CD4-positive, alpha-beta T cell treated with Interleukin-4 for 1 hour (primary cell): ENCODE results near the gene KLHL18.
"Not testable (repeated sequence)": the region's sequence is repeated elsewhere in the genome, so short reads cannot be mapped to it uniquely, and the experiment has no call there.

Source experiments
- DNase-seq, 2 donors: peaks; one replicate each; pipeline ENCODE4 v3.0.0-alpha.2; 2020 to 2022

KLHL18 gene

DNA sequence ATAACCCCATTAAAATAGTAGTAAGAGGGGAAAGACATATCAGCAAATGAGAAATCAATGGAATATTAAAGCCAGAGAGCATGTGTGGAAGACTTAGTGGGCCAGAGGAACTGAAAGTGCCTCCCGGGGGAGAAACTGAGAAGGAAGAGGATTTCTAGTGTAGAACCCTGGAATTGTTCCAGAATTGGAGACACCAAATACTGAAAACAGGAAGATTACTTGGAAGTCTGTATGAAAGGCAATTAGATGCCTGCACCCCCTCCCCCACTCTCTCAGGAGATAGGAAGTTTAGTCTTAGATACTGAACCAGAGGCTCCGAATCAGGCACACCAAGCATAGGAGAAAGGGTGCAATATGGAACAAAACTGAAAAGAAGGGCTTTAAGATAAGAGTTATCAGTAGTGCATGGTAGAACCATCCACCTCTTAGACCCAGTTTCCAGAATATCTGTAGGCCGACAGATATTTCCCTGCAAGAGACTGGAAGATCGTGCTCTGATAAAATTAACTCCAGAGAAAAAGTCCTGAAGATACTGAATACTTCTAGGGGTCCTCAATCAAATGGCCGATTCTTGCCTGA is 32.4 kb downstream of the KLHL18 start:
- DNase-seq, result no peak

DNA sequence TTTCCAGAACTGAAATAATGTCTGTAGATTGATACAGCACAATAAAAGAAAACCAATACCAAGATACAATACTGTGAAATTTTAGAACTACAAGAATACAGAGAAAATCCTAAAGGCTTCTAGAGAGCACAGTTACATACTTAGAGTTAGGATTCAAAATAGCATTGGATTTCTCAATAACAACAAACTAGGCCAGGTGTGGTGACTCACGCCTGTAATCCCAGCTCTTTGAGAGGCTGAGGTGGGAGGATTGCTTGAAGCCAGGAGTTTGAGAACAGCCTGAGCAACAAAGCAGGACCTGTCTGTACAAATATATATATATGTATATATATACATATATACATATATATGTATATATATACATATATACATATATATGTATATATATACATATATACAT is 33.4 kb downstream of the KLHL18 start:
- not testable (repeated sequence) for DNase-seq

DNA sequence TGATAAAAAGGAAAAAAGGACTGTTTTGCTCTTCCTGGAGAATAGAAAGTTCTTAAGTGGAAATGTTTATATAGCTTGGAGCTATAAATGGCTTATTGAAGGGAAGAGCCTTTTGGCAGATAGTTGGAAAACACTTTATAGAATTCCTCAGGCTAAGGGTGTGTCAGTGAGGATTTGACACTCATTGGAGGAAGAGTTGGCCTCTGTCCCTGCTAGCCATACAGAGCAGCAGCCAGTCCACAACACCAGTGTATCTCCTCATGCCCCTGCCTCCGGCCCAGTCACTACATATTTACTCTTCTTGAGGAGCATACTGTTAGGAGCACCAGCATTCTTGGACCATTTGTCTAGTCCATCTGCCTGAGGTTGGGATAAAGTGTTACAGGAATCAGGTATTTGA is 36.2 kb downstream of the KLHL18 start:
- DNase-seq, result no peak

DNA sequence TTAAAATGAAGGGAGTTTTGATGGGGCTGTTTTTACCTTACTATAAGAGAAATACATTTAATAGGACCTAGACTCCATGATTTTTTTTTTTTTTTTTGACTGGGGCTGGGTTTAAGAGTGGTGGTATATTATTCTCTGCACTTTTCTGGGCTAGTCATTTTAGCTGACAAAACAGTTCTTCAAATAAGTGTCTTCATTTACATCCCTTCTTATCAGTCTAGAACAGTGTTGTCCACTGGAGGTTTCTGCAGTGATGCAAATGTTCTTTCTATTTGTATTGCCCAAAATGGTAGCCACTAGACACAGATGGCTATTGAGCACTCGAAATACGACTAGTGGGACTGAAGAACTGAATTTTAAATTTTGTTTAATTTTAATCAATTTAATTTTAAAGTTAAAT is 37.2 kb downstream of the KLHL18 start:
- DNase-seq, result no peak

DNA sequence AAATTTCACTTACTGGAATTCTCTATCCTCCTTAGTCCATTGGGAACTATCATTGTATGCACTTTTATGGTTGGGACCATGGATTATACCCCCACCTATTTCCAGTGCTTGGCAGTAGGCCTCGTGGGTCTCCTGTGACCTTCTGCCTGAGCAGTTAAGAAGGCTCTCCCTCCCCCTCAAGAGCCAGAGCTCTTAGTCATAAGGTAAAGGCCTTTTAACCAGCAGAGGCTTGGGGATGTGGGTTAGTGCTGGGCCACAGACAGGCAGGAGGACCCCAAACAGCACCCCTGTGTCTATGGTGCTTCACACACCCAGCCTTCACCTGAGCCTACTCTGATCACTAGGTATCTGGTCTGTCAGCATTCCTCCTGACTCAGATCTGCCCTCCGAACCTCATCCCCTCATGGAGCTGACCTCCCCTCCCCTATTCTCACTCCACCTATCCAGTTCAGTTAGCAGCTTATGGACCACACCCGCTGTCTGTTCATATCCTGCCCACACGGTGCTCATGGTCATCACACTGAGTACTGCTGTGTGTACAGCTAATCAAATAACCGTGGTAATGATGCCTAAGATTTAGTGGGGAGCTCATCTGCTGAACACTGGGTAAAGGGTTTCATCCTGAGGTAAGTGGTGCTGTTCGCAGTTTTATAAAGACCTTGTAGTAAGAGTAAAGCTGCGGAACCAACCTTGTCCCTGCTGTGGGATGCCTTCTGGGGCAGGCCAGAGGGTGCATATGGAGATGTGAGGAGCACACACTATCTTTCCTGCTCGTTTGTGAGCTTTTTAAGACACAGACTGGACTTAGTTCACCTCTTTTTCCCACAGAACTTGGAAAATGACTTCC is 40.9 kb downstream of the KLHL18 start:
- no peak for DNase-seq

DNA sequence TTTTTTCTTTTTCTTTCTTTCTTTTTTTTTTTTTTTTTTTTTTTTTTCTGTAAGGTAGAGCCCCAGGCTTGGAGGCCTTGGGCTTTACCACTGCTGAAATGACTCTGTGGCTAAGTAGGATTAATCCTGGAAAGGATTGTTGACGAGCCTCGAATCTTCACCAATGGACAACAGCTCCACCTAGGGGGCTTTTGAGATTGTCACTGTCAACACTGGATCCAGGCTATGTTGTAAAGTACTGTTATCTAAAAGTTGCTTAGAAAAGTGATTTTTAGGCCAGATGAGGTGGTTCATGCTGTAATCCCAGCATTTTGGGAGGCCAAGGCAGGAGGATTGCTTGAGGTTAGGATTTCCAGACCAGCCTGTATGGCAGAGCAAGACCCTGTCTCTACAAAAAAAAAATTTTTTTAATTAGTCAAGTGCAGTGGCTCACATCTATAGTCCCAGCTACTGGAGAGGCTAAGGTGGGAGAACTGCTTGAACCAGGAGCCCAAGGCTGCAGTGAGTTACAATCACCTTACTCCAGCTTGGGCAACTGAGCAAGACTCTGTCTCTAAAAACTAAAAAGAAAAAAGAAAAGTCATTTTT is 41.6 kb downstream of the KLHL18 start:
- peak; percentile 56 to 63 for DNase-seq

DNA sequence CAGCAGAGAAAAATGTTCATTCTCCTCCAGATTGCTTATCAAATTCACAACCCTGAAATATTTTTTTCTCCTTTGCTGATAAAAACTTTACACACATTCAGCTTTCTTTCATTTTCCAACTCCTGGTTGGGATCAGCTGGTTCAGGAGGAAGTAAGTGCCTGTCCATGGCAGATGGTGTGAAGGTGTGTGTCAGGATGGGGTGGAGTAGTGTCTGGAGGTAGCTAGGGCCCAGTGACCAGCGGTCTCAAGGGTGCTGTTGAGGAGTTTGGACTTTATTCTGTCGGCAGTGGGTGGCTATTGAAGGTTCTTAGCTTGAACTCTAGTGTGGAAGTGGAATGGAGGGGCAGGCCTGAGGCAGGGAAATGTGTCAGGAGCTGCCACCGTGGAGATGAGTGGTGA is 51.2 kb downstream of the KLHL18 start:
- no peak for DNase-seq

DNA sequence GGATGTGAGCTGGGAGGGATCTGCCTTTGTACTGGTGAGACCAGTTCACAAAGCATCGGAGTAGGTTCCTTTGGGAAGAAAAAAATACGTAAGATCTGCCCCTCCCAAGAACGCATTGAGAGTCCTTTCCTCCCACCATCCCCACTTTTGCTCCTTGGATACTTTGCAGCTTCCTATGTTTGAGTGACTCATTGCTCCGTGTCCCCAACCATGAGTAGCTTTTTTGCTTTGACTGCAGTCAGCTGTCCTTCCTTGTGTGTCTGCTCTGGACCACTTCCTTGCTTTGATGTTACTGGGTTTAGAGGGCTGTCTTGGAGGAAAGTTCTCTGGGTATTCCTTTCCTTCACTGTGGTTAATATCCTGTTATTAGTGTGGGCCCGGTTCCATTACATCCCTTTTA is 54.9 kb downstream of the KLHL18 start:
- DNase-seq, result no peak

DNA sequence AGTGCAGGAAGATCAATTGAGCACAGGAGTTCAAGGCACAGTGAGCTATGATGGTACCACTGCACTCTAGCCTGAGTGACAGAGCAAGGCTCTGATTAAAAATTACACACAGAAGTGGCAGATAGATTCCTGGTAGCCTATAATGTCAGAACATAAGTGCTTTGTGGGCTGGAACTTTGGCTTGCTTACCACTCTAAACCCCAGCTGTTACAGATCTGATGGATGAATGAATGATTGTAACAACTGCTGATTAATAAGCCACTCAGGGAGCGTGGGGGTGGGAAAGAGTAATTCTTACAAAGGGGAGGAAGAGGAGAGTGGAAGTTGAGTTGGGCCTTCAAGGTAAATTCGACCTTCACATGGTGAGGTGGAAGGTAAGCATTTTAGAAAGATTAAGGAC is 57.2 kb downstream of the KLHL18 start:
- no peak for DNase-seq

DNA sequence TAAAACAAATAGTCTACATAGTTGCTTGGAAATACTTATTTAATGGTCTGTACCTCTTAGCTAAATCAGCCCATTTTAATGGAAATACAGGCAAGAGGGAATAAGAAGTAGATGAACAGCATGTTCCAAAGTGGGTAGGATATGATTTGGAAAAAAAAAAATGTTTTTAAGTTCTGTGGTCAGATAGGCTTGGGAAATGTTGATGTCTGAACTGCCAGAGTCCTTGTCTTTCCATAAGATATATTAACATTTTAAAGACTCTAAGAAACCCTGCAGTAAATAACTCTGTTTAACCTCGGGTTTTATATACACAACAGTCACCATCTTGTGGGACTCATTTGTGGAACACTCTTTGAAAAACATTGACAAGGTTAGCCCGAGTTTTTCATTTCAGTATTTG is 58.1 kb downstream of the KLHL18 start:
- no peak for DNase-seq

DNA sequence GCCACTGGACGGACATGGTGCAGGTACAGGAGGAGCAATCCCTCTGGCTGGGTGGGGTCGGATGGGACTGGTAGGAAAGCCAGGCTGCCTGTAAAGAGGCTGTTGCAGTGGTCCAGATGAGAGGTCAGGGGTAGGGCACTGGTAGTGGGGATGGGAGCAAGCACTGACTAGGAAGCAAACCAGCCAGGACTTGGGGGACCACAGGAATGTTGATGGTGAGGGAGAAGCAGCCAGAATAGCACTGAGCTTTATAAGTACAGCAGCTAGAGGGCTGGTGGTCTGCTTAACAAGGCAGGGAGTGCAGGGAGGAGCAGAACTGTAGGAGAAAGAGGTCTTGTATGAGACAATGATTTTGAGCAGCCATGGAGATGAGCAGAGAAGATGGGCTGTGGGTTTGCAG is 59.4 kb downstream of the KLHL18 start:
- DNase-seq, result no peak

DNA sequence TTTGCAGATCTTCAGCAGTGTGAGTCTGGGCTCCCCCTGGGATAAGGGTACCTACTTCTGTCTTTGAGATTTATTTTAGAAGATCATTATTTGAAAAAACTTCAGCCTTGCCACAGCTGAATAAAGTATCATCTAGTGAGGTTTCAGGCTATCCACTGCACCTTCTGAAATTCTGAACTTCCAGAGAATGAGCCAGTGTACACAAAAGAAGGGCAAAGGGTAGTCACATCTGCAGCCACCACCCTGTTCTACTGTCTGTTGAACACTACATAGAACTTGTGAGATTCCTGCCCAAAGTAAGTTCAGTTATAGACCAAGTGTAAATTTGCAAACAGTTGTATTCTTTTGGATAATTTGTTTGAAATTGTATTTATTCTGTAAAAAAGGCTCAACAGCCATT is 60.1 kb downstream of the KLHL18 start:
- DNase-seq, result no peak

DNA sequence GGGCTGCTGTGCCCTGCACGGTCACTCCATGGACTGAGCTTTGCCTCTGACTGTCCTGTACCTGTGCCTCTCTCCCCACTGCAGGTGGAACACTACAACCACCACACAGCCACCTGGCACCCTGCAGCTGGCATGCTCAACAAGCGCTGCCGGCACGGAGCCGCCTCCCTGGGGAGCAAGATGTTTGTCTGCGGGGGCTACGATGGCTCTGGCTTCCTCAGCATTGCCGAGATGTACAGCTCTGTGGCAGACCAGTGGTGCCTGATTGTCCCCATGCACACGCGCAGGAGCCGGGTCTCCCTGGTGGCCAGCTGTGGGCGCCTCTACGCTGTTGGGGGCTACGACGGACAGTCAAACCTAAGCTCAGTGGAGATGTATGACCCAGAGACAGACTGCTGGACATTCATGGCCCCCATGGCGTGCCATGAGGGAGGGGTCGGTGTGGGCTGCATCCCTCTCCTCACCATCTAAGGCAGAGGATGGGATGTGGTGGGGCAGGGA is 60.8 kb downstream of the KLHL18 start:
- DNase-seq, result no peak

DNA sequence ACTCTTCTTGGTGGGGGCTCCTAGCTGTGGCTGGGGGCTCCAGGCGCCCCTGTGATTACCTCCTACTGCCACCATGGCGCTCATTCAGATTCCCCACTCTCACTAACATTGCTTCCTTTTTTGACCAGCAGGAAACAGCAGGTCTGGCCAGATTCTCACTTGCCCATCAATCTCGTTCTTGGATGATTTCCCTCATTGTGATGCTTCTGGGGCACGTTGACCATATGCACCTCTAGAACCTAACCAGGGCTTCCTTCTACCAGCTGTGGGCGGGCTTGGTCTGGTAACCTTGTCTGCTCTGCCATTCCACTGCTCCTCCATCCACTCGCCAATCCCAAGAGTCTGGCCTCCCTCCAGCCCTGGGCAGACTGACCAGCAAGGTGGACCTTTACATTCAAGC is 62.2 kb downstream of the KLHL18 start:
- no peak for DNase-seq

DNA sequence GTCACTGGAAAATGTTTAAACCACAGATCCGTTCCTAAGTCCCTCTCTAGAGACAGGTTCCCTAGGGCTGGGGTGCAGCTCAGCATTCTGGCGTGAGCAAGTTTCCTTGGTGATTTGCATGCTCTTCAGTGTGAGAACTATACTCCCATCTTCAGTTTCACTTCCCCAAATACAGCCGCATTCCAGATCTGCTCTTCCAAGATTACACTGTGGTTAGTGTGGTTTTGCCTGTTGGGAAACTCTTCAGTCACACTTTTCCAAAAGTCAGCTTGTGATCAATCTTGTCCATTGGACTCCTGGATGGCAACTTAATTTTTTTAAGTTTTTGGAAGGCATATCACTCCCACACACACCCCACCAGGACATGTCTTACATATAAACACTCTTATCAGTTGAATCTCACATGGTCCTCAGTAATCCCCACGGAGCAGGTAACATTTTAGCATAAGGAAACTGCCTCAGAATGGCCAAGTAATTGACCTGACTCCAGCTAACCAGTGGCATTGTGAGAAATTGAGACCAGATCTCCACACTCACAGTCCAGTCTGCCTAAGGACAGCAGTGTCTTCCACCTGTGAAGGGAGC is 64.6 kb downstream of the KLHL18 start:
- peak in 1 of 2 donors; percentile 26 for DNase-seq

DNA sequence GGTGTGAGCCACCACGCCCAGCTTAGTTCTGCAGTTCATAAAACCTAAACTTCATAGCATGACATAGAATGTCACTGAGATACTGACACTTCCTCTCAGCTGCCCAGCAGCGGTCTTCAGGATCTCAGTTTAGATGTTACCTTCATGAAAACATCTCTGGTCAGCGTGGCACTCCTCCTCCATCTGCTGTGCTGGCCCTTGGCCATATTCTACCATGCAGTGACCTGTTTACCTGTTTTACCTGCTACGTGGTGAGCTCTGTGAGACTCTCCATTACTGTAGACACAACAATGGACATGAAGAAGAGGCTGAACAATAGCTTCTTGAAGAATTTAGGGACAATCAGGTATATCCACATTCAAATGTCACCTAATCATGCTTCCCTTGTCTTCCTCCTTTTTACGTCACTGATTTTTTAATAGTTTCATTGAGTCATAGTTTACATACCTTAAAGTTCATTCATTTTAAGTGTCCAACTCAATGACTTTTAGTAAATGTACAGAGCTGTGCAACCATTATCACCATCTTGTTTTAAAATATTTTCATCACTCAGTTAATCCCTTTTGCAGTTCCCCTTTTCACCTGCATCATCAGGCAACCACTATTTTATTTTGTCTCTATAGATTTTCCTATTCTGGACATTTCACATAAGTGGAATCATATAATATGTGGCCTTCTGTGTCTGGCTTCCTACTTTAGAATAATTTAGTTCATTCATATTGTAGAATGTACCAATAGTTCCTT is 65.8 kb downstream of the KLHL18 start:
- no peak for DNase-seq

DNA sequence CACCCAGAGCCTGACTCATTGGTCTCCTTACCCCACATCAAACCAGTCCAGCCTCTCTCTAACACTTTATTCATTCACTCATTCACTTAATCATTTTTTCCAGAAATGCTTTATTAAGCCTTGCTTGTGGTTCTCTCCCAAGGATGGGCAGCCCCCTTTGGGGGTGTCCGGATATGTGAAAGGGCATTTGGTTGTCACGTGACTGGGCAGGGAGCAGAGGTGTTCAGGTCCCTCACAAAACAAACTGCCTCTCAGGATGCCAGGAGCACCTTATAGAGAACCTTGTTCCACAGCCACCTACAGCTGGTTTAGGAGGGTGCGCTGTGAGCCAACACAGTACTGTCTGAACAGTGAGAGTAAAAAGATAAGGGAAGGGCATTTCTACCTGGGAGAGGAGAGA is 72.3 kb downstream of the KLHL18 start:
- no peak for DNase-seq

DNA sequence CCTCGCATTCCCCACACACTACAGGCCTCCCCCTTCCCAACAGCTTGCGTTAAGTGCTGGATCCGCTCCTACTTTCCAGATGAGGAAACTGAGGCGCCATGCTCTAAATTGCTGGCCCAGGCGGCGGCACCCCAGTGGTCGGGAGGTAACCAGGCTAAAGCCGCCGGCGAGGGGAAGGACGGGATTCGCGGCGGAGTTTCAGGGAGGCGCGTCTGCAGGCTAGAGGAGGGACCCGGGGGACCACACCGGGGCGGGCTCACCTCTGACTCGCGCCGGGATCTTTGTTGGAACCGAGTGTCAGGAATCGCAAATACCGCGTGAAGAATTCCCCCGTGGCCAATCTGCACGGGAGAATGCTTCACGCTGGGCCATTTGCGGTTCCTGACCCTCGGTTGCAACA is 73.5 kb downstream of the KLHL18 start:
- no peak for DNase-seq

DNA sequence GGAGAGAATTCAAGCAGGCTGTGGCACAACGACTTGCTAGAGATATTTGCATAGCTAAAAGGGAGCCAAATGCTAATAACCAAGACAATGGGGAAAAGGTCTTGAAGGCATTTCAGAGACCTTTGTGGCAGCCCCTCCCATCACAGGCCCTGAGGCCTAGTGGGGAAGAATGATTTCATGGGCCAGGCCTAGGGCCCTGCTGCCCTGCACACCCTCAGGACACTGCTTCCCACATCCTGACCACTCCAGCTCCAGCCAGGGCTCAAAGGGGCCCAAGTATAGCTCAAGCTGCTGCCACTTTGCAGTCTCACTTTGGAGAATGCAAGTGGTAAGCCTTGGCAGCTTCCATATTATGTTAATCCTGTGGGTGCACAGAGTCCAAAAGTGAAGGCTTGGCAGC is 76.6 kb downstream of the KLHL18 start:
- DNase-seq, result no peak

DNA sequence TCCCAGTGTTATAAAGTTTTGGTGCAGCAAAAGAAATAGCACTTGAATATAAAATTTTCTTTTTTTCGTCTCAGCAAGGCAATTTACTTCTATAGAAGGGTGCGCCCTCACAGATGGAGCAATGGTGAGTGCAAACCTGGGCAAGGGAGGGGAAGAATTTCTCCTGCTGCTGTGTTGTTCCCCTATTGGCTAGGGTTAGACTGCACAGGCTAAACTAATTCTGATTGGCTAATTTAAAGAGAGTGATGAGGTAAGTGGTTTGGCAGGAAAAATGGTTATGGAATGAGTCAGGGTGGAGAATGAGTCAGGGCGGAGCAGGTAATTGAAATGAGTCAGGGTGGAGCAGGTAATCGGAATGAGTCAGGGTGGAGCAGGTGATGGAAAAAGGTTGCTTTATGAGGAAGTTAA is 77.4 kb downstream of the KLHL18 start:
- DNase-seq, result not testable (repeated sequence)

DNA sequence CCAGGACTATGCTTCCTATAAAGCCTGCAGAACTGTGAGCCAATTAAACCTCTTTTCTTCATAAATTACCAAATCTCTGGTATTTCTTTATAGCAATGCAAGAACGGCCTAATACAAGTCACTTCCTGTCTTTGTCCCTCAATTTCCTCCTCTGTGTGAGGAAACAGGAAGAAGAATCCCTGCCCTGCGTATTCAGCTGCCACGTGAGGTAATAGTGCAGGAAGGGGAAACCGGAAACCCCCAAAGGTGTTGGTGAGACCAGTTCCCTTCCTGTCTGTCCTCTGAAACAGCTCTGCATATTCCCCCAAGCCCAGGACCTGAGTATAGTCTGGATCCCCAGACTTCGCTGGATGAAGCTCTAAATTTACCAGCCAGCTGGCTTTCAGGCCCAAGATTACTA is 80.0 kb downstream of the KLHL18 start:
- DNase-seq, result peak; percentile 37 to 38

DNA sequence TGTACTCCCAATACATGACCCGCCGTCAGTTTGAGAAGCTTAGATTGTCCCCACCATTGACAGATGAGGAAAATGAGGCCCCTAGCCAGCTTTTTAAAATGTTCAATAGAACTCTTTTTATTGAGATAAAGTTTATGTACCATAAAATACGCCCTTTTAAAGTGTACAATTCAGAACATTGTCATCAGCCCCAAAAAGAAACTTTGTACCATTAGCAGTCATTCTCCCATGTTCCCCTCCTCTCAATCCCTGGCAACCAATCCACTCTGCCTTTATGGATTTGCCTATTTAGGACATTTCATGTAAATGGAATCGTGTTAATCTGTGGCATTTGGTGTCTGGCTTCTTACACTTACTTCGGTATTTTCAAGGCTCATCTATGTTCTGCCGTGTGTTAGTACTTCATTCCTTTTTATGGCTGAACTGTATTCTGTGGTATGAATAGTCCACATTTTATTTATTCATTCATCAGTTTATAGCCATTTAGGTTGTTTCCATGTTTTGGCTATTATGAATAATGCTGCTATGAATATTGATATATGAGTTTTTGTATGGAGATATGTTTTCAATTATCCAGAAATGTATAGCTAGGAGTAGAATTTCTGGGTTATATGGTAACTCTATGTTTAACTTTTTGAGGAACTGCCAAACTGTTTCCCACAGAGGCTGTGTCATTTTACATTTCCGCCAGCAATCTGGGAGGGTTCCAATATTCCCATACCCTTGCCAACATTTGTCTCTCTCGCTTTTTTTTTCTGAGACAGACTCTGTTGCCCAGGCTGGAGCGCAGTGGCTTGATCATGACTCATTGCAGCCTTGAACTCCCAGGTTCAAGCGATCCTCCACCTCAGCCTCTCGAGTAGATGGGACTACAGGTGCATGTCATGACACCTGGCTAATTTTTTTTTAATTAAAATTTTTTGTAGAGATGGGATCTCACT is 82.7 kb downstream of the KLHL18 start:
- DNase-seq, result no peak
